GM13976 (cell line): ENCODE data around the gene CLNK.
"Not testable (repeated sequence)": the region's sequence is repeated elsewhere in the genome, so short reads cannot be mapped to it uniquely, and the experiment has no call there.

ENCODE experiments used
- DNase-seq: peaks from one replicate; pipeline ENCODE4 v3.0.0; 2012; ENCODE audit warnings: low spot score
- in situ Hi-C: fragments of 300-500 bp; cut with MboI; formaldehyde crosslinking; loops from one replicate; pipeline ENCODE4 v1.12.0; 2022; ENCODE audit warnings: low sequenced_read_pairs, mixed read lengths, inconsistent platforms; ENCODE audit not compliant: unreplicated experiment
- TF ChIP-seq, protein P1 (sequence below): IDR thresholded peaks from 2 replicates; pipeline ENCODE4 v1.5.1; 2012; ENCODE audit warnings: borderline replicate concordance, mild to moderate bottlenecking; ENCODE audit not compliant: insufficient read depth; ENCODE audit errors: extremely low read depth, missing control alignments, control extremely low read depth

CLNK gene

GRCh38 chr4:10577018-10577417, 107.5 kb downstream of the CLNK start:
- in situ Hi-C loops: loop anchor here (10.0 to 25.0 kb wide), 2 partner anchors 838 to 1135 kb away; no protein-coding TSS in a partner anchor
- TF ChIP-seq, protein P1, sequence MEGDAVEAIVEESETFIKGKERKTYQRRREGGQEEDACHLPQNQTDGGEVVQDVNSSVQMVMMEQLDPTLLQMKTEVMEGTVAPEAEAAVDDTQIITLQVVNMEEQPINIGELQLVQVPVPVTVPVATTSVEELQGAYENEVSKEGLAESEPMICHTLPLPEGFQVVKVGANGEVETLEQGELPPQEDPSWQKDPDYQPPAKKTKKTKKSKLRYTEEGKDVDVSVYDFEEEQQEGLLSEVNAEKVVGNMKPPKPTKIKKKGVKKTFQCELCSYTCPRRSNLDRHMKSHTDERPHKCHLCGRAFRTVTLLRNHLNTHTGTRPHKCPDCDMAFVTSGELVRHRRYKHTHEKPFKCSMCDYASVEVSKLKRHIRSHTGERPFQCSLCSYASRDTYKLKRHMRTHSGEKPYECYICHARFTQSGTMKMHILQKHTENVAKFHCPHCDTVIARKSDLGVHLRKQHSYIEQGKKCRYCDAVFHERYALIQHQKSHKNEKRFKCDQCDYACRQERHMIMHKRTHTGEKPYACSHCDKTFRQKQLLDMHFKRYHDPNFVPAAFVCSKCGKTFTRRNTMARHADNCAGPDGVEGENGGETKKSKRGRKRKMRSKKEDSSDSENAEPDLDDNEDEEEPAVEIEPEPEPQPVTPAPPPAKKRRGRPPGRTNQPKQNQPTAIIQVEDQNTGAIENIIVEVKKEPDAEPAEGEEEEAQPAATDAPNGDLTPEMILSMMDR: no peak
- no peak for DNase-seq

- in situ Hi-C loops: loop anchor here (10.0 to 25.0 kb wide), 2 partner anchors 839 to 1136 kb away; no protein-coding TSS in a partner anchor
- DNase-seq: no peak
- TF ChIP-seq, protein P1: no peak
Observed at GRCh38 chr4:10576236-10576635, 108.3 kb downstream of the CLNK start.

DNA sequence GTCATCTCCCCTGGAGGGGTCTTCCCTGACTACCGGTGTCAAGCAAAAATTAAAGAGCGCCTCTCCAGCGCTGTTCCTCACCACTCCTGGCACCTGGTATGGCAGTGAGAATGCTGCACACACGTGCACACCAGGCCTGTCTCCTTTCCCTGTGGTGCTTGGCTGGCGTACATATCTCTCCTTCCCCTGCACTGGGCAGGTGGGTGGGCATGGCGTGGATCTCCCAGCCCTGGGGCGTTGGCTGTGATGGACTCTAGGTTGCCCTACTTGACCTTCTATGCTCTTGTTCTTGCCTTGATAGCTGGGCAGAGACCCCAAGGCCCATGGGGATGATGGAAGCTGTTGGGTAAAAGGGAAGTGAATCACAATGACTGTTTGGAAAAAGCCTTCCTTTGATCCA, 109.2 kb downstream of the CLNK start:
- in situ Hi-C loops: loop anchor here (10.0 to 25.0 kb wide), 2 partner anchors 839 to 1137 kb away; no protein-coding TSS in a partner anchor
- DNase-seq: no peak
- TF ChIP-seq, protein P1: no peak

GRCh38 chr4:10574553-10574952, 110.0 kb downstream of the CLNK start:
- in situ Hi-C loops: loop anchor here (10.0 kb wide), 1 partner anchor 840 kb away; no protein-coding TSS in a partner anchor

GRCh38 chr4:10571909-10572308, 112.7 kb downstream of the CLNK start:
- TF ChIP-seq, protein P1: no peak
- in situ Hi-C loops: loop anchor here (10.0 kb wide), 1 partner anchor 843 kb away; no protein-coding TSS in a partner anchor
- DNase-seq: no peak

More at GRCh38 chr4:10574553-10574952, 110.0 kb downstream of the CLNK start:
- DNase-seq: not testable (repeated sequence)

DNA sequence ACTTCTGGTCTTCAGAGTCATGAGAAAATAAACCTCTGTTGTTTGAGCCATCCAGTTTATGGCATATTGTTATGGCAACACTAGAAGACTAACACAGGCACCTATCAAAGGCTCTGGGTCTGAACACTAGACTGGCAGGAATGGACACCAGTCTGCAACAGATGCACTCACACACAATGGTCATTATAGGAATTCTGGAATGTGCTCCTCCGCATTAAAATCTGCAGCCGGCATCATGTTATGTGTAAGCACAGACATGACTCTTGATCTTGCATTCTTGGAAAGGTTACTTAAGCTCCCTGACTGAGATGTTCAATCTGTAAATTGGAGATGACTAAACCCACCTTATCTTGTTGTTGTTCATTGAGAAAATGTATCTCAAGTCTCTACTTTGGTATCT, 115.1 kb downstream of the CLNK start:
- no peak for DNase-seq
- TF ChIP-seq, protein P1: no peak
- in situ Hi-C loops: no loop called here

DNA sequence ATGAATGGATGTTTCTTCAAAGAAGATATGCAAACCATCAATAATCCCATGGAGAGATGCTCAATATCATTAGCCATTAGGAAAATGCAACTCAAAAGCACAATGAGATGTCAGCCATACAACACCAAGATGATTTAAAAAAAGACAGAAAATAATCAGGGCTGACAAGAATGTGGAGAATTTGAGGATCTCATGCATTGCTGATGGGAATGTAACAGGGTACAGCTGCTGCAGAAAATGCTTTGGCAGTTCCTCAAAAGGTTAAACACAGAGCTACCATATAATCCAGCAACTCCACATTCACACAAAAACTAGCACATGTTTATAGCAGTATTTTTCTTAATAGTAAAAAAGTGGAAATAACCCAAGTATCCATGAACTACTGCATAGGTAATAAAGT, 116.8 kb downstream of the CLNK start:
- TF ChIP-seq, protein P1: no peak
- in situ Hi-C loops: no loop called here
- DNase-seq: no peak
